HUDEP-2 (cell line): ENCODE measurements around the gene TUBD1.
A peak's percentile ranks its signal among the peaks of the same experiment; 100 is the strongest.
"Not testable (repeated sequence)": the region's sequence is repeated elsewhere in the genome, so short reads cannot be mapped to it uniquely, and the experiment has no call there.

Experiments used
- DNase-seq, 76 experiments: peaks; one replicate each; lab custom pipeline; 2025; ENCODE audit not compliant: unreplicated experiment in 76 of 76; lab: John Stamatoyannopoulos, UW

Gene TUBD1

GRCh38 chr17:59846394-59847165 is 46.2 kb downstream of the TUBD1 start:
- DNase-seq: no peak

- peak in 2 of 76 experiments; percentile 10 for DNase-seq
Observed at GRCh38 chr17:59845595-59846393, 46.9 kb downstream of the TUBD1 start.

GRCh38 chr17:59844884-59845594 is 47.7 kb downstream of the TUBD1 start:
- DNase-seq: no peak

- DNase-seq: peak in 10 of 76 experiments; percentile 11 to 66 (median 48)
Observed at GRCh38 chr17:59842901-59843652, 49.7 kb downstream of the TUBD1 start.

- peak in 1 of 76 experiments; percentile 16 for DNase-seq
Observed at GRCh38 chr17:59841882-59842263, 50.9 kb downstream of the TUBD1 start.

GRCh38 chr17:59841091-59841881 is 51.5 kb downstream of the TUBD1 start:
- DNase-seq: peak in 15 of 76 experiments; percentile 9 to 64 (median 20)

GRCh38 chr17:59840329-59841090 is 52.2 kb downstream of the TUBD1 start:
- DNase-seq: no peak

- DNase-seq: peak in 2 of 76 experiments; percentile 25 to 32
Observed at GRCh38 chr17:59839651-59840328, 53.0 kb downstream of the TUBD1 start.

GRCh38 chr17:59838052-59838916 is 54.5 kb downstream of the TUBD1 start:
- DNase-seq: peak in 10 of 76 experiments; percentile 5 to 58 (median 26)

- peak in 68 of 76 experiments; percentile 10 to 96 (median 74) for DNase-seq
Observed at GRCh38 chr17:59837308-59838051, 55.3 kb downstream of the TUBD1 start.

- no peak for DNase-seq
Observed at GRCh38 chr17:59832883-59833379, 59.8 kb downstream of the TUBD1 start.

- no peak for DNase-seq
Observed at GRCh38 chr17:59830846-59831486, 61.8 kb downstream of the TUBD1 start.

GRCh38 chr17:59830007-59830630 is 62.6 kb downstream of the TUBD1 start:
- DNase-seq: peak in 7 of 76 experiments; percentile 9 to 55 (median 23)

- DNase-seq: peak in 44 of 76 experiments; percentile 5 to 95 (median 72)
Observed at GRCh38 chr17:59829217-59830006, 63.3 kb downstream of the TUBD1 start.

- not testable (repeated sequence) for DNase-seq
Observed at GRCh38 chr17:59828819-59829216, 63.9 kb downstream of the TUBD1 start.
